IMR-90 (cell line): ENCODE results near the gene ENOX1.

Experiments used
- BHLHE40 ChIP-seq: fragments of 150-350 bp; IDR thresholded peaks from 2 replicates; pipeline ENCODE4 v1.6.1; 2016; ENCODE audit warnings: mild to moderate bottlenecking, low read depth, low read length
- CTCF ChIP-seq: conservative IDR thresholded peaks from 2 replicates; pipeline ENCODE4 v1.5.1; 2012; ENCODE audit warnings: mild to moderate bottlenecking, low read depth, low read length, improper control_type of control experiment
- MAFK ChIP-seq: IDR thresholded peaks from 2 replicates; pipeline ENCODE4 v1.6.1; 2012; ENCODE audit warnings: low read depth, low read length, improper control_type of control experiment
- MAZ ChIP-seq: IDR thresholded peaks from 2 replicates; pipeline ENCODE4 v1.6.1; 2012; ENCODE audit warnings: low read depth, mild to moderate bottlenecking, low read length, improper control_type of control experiment, moderate library complexity, borderline replicate concordance
- MXI1 ChIP-seq: IDR thresholded peaks from 2 replicates; pipeline ENCODE4 v1.6.1; 2012; ENCODE audit warnings: low read depth, mild to moderate bottlenecking, low read length, moderate library complexity, borderline replicate concordance
- NFE2L2 ChIP-seq: fragments of 150-350 bp; IDR thresholded peaks from 2 replicates; pipeline ENCODE4 v1.6.1; 2016; ENCODE audit warnings: low read depth, mild to moderate bottlenecking, low read length
- POLR2A ChIP-seq: IDR thresholded peaks from 2 replicates; pipeline ENCODE4 v1.6.1; 2012; ENCODE audit warnings: mild to moderate bottlenecking, low read depth, low read length
- RAD21 ChIP-seq: IDR thresholded peaks from 2 replicates; pipeline ENCODE4 v1.6.1; 2012; ENCODE audit warnings: low read length, improper control_type of control experiment
- RCOR1 ChIP-seq: IDR thresholded peaks from 2 replicates; pipeline ENCODE4 v1.6.1; 2012; ENCODE audit warnings: mild to moderate bottlenecking, low read length, improper control_type of control experiment; ENCODE audit not compliant: insufficient replicate concordance
- RFX5 ChIP-seq: IDR thresholded peaks from 2 replicates; pipeline ENCODE4 v1.8.0; 2012; ENCODE audit warnings: low read depth, mild to moderate bottlenecking, low read length, moderate library complexity
- USF2 ChIP-seq: fragments of 150-350 bp; IDR thresholded peaks from 2 replicates; pipeline ENCODE4 v1.6.1; 2017; ENCODE audit warnings: mild to moderate bottlenecking, antibody characterized with exemption, low read length, low read depth

DNA sequence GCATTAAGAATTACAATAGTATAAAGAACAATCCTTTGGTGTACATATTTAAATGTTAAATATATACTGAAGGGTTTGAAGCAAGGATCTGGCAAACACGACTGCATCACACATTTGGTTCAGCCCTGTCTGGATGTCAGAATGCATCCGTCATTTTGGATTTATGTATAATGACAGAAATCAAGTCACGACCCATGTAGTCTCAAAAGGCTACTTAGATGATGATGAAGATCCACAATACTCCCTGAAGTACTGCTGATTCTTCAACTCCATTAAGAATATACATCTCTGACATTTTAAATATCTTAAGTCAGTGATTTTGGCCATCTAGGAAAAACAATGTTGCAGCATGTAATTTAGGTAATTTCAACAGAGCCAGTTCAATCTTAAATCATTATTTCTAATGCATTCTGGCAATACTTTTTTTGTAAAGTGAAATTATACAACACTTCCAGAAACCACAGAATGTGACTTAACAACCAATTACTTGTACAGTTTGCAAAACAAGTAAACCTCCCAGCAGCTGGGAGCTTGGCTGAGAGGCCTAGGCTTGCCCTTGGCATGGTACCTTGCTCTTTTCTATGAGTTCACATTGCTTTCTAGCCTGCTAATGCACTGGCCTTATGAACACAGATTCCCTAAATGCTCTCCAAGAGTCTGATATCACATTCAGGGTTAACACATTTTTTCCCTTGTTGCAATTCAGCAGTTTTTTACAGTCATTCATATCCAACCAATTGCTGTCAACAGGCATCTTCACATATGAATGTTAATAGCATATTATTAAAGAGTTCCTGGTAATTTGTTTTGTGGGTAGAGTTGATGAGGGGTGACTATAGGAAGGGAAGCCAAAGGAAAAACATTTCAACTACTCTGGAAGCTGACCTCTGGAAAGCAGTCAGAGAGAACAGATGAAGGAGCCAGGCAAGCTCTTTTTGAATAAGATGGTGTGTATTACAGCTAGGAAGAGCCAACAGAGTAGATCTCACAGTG is 175.2 kb downstream of the ENOX1 start:
- TF ChIP-seq MAZ (no peak), CTCF (no peak), POLR2A (no peak), RFX5 (no peak), MXI1 (no peak), NFE2L2 (no peak), MAFK (no peak), RCOR1 (no peak), RAD21 (no peak), BHLHE40 (no peak), USF2 (no peak)
